ENCODE data around the gene SLC35F4.
"Not testable (repeated sequence)": the region's sequence is repeated elsewhere in the genome, so short reads cannot be mapped to it uniquely, and the experiment has no call there.

Gene SLC35F4

GRCh38 chr14:57809808-57810207 lies 56.1 kb downstream of the SLC35F4 start:
- no peak for DNase-seq

GRCh38 chr14:57797160-57797559 lies 68.7 kb downstream of the SLC35F4 start:
- no peak for DNase-seq

GRCh38 chr14:57796556-57796955 lies 69.3 kb downstream of the SLC35F4 start:
- no peak for DNase-seq

DNA sequence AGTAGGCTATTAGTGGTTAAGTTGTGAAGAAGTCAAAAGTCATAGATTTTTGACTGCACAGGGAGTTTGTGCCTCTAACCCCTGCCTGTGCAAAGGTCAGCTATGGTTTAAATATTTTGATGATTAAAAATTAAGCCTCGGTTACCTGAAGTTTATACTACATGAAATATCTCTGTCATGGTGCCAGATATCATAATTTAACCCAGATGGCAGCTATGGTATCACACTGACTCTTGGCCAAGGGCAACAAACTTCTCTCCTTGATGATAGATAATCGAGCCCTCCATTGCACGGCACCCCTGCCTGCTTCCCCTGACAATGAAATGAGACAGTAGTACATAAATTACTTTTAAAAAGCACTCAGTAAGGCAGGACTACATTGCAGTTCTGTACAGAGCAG lies 80.8 kb downstream of the SLC35F4 start:
- DNase-seq: no peak

GRCh38 chr14:57771801-57772200 lies 94.1 kb downstream of the SLC35F4 start:
- DNase-seq: no peak

- DNase-seq: no peak
These were observed 95.9 kb downstream of the SLC35F4 start for GRCh38 chr14:57769863-57770523.

DNA sequence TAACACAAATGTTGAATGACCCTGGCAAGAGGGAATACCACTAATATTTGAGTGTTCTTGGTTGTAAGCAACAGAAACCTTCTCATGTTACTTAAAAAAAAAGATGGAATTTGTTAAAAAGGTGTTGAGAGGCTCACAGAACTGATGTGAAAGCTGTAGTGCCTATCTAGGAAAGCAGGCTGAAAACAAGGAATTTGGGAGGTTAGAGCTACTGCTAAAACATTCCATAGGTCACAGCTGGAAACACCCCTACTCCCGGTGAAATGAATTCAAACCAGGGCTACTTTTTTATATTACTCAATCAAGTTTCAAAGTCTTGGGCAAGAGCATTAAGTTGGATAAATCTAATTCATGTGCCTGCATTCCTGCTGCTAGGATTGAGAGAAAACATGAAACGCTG lies 104.1 kb downstream of the SLC35F4 start:
- no peak for DNase-seq

DNA sequence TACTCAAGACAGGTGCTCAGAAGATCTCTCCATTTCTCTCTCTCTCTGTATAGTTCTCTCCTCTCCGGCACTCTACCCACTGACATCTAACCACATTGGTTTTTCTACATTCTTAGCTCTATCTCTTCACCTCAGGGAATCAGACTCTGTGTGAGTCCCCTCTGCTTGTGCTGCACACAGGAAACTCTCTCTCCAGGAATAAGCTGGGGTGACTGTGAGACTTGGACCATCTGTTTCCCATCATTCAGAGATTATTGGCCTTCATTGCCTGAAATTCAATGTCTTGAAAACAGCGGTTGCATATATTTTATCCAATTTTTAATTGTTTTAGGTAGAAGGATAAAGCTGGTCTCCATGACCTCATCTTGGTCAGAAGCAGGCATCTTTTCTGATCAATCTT lies 105.0 kb downstream of the SLC35F4 start:
- no peak for DNase-seq

- no peak for DNase-seq
These were observed 110.8 kb downstream of the SLC35F4 start for GRCh38 chr14:57755018-57755521.

DNA sequence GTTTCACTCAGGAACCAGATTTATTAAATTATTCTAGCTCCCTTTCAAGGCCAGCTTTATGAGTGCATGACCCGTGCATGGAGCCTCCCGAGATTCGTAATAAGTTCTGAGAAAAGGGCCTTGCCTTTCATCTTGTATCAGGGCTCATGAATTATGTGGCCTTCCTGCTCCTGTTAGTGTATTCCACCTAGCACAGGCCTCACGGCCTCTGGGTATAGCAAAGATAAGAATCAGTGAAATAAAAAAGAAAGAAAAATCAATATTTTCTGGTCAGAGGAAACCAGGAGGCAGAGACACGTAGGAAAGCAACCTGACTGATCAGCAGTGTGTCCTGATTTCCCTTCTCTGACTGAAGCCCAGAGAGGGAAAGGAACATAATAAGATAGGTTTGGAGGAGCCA lies 111.4 kb downstream of the SLC35F4 start:
- no peak for DNase-seq

DNA sequence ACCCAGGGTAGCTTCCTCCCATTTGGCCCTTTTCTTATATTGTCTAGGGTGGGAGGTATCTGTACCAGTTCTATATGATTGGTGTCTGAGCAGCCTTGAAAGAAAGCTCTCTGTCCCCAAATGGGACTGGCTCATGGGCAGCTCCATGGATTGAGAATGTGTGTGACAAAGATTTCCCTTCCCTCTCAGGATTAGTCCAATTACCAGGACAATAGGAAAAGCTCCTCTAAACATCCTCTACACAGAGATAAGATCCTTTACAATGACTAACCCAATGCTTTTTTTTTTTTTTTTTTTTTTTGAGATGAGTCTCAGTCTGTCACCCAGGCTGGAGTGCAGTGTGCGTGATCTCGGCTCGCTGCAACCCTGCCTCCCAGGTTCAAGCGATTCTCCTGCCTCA lies 112.1 kb downstream of the SLC35F4 start:
- DNase-seq: no peak

- not testable (repeated sequence) for DNase-seq
These were observed 113.7 kb downstream of the SLC35F4 start for GRCh38 chr14:57752142-57752695.

- DNase-seq: no peak
These were observed 114.5 kb downstream of the SLC35F4 start for GRCh38 chr14:57751400-57751799.

- DNase-seq: no peak
These were observed 116.6 kb downstream of the SLC35F4 start for GRCh38 chr14:57749267-57749666.

DNA sequence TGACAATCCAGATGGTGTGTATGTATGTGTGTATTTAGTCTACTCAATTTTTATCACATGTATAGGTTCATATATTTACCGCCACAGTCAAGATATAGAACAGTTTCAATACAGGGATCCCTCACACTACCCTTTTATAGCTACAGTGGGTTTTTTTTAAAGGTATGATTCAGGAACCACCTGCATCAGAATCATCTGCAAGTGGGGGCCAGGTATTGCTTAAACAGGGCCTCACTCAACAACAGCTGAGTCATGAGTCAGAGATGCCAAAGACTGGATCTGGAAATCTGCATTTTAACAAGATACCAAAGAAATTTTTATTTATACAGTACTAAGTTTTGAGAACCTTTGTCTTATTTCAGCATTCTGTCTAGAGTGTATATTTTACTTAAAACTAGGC lies 117.6 kb downstream of the SLC35F4 start:
- DNase-seq: no peak

DNA sequence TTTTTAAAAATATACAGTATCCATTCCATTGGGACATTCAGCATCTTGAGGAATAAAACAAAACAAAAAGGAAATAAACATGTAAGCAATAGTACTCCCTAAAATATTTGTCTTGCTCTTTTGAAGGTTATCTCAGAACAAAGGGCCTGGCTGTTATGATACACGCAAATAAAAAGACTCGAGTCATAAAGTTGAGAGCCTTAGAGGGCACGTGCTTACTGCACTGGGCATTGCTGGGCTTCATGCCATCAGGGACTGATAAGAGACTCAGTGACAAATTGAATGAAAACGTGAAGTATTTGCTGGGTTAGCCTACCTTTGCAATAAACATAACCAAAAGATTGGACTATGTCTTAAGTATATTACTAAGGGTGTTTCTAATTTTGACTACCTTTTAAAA lies 118.9 kb downstream of the SLC35F4 start:
- DNase-seq: no peak

- no peak for DNase-seq
These were observed 119.3 kb downstream of the SLC35F4 start for GRCh38 chr14:57746563-57746962.

DNA sequence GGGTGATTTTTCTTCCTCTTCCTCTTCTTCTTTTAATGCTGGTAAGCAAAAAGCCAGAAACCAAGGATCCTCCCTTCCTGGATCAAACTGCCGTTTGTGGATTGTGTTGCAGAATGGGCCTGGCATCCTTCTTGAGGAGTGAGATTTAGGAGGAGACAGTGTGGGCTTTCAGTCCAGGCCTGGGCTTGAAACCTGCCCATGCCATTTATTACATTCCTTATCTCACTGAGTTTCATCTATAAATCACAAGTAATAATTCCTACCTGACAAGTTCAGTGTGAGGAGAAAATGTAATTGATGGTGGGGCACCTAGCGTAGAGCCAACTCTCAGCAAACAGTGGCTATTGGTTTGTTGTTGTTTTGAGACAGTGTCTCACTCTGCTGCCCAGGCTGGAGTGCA lies 126.4 kb downstream of the SLC35F4 start:
- no peak for DNase-seq

DNA sequence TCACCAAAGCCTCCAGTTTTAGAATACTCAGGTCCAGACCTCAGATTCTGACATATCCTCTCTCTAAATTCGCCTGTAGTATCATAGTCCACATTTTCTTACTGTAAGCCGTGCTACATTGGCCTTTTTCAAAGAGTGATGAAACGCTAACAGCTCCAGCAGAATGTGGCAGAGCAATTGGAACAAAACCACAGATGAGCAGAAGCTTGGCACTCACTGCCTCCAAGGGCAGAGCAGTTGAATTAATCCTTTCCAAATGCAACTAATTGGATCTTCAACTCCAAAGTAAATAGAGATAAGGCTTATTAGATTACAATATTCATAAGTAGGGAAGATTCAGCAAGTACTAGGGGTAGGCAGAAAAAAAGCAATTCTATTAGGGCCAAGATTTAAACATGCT lies 128.3 kb downstream of the SLC35F4 start:
- DNase-seq: no peak

GRCh38 chr14:57736391-57736790 lies 129.5 kb downstream of the SLC35F4 start:
- DNase-seq: no peak

DNA sequence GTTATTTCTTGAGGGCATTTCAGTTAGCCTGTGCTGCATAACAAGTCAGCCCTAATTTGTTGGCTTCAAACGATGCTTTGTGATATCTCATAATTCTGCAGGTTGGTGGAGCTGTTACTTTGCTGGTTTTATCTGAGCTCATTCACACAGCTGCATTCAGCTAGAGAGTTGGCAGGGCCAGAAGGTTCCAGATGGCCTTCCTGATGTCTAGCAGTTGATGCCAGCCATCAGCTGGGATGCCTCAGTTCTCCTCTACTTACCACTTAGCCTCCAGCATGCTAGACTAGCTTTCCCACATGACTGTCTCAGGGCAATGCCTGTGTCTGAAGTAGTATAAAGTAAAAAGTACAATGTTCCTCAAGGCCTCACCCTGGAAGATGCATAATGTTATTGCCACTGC lies 130.6 kb downstream of the SLC35F4 start:
- DNase-seq: no peak

GRCh38 chr14:57732463-57733285 lies 133.2 kb downstream of the SLC35F4 start:
- no peak for DNase-seq
